HepG2 (cell line): ENCODE data around the gene MEF2A. TPM values are rescaled to one million over a fixed set of nuclear protein-coding genes. Genes with fewer than 3 reads are reported as not detected.

Experiments used
- ATF6 ChIP-seq: sonication (generic); formaldehyde crosslinking; conservative IDR thresholded peaks from 2 replicates; pipeline ENCODE4 v1.4.0; 2020; ENCODE audit warnings: missing genetic modification reagents
- BRF2 ChIP-seq: sonication (generic); formaldehyde crosslinking; IDR thresholded peaks from 2 replicates; pipeline ENCODE4 v1.8.1; 2022; ENCODE audit warnings: mild to moderate bottlenecking, missing genetic modification reagents
- E2F2 ChIP-seq: sonication (generic); formaldehyde crosslinking; IDR thresholded peaks from 2 replicates; pipeline ENCODE4 v1.4.0; 2020; ENCODE audit warnings: missing genetic modification reagents, borderline replicate concordance
- FOSL1 ChIP-seq: sonication (generic); formaldehyde crosslinking; IDR thresholded peaks from 2 replicates; pipeline ENCODE4 v1.9.0; 2021; ENCODE audit warnings: missing genetic modification reagents, borderline replicate concordance
- KDM1A ChIP-seq: IDR thresholded peaks from 2 replicates; pipeline ENCODE4 v1.6.1; 2016; ENCODE audit warnings: missing compliant biosample characterization
- MTERF4 ChIP-seq: sonication (generic); formaldehyde crosslinking; IDR thresholded peaks from 2 replicates; pipeline ENCODE4 v1.8.0; 2023; ENCODE audit warnings: mild to moderate bottlenecking, missing genetic modification reagents
- MXD1 ChIP-seq: sonication (generic); formaldehyde crosslinking; IDR thresholded peaks from 2 replicates; pipeline ENCODE4 v1.4.0; 2020; ENCODE audit warnings: mild to moderate bottlenecking, missing genetic modification reagents
- REPIN1 ChIP-seq: sonication (generic); formaldehyde crosslinking; IDR thresholded peaks from 2 replicates; pipeline ENCODE4 v1.8.0; 2022; ENCODE audit warnings: missing genetic modification reagents, low read depth, mild to moderate bottlenecking, borderline replicate concordance
- RNF2 ChIP-seq: fragments of 450-650 bp; conservative IDR thresholded peaks from 2 replicates; pipeline ENCODE4 v1.6.1; 2016; ENCODE audit warnings: low read depth
- TEAD2 ChIP-seq: sonication (generic); formaldehyde crosslinking; IDR thresholded peaks from 2 replicates; pipeline ENCODE4 v1.9.0; 2021; ENCODE audit warnings: missing genetic modification reagents
- ZBTB2 ChIP-seq: sonication (generic); formaldehyde crosslinking; IDR thresholded peaks from 2 replicates; pipeline ENCODE4 v1.8.0; 2022; ENCODE audit warnings: low read depth, missing genetic modification reagents
- ZNF318 ChIP-seq: sonication (generic); formaldehyde crosslinking; IDR thresholded peaks from 2 replicates; pipeline ENCODE4 v1.4.0; 2020; ENCODE audit warnings: mild to moderate bottlenecking, missing genetic modification reagents
- ZNF777 ChIP-seq: sonication (generic); formaldehyde crosslinking; IDR thresholded peaks from 2 replicates; pipeline ENCODE4 v1.4.0; 2020; ENCODE audit warnings: missing genetic modification reagents
- polyA plus RNA-seq, 8 experiments: library from polyadenylated mRNA; depleted of rRNA in 3 of 8; stranded (reverse) in 7 of 8; unstranded in 1 of 8; fragments of >200 nt; fragmentation: Illumina TruSeq in 4 of 8; extraction: Trizol in 4 of 8; gene quantifications; 2 replicates each; pipeline versions ENCODE4 v1.2.1 to v1.2.3, GENCODE V29; 2011 to 2016; ENCODE audit warnings: low read depth in 4 of 8, missing spikeins in 1 of 8, mixed read lengths in 1 of 8; ENCODE audit not compliant: insufficient read depth in 1 of 8
- total RNA-seq, 5 experiments: library from RNA; depleted of rRNA; stranded (reverse); fragments of >200 nt; fragmentation: Illumina TruSeq; extraction: Trizol; gene quantifications; 2 replicates each; pipeline ENCODE4 v1.2.3, GENCODE V29; 2016; ENCODE audit warnings: low read depth in 1 of 5

Gene MEF2A
- total and polyA plus RNA-seq, 2 of the 13 experiments (the other 11 are each of a cell fraction or from before 2014, with no cell fraction given), result 15.2 to 24.4 TPM

- TF ChIP-seq ATF6 (CRISPR knock-in tag) (no peak), ZBTB2 (CRISPR knock-in tag) (no peak), RNF2 (peak; percentile 61; the same call in 1 of the 2 replicates), FOSL1 (CRISPR knock-in tag) (0 out of 2 replicates have a peak, but pooled peaks have one; percentile 12), ZNF318 (CRISPR knock-in tag) (no peak), MTERF4 (0 out of 2 replicates have a peak, but pooled peaks have one; percentile 72), BRF2 (CRISPR knock-in tag) (no peak), REPIN1 (CRISPR knock-in tag) (no peak), KDM1A (CRISPR knock-in tag) (no peak), MXD1 (CRISPR knock-in tag) (peak; percentile 58), TEAD2 (CRISPR knock-in tag) (no peak), E2F2 (CRISPR knock-in tag) (0 out of 2 replicates have a peak, but pooled peaks have one; percentile 35), ZNF777 (CRISPR knock-in tag) (no peak; the same call in 1 of the 2 replicates)
Measured at GRCh38 chr15:99732751-99733267, 167.0 kb downstream of the MEF2A start (continued).
